ENCODE measurements around the gene S100A13. TPM values are rescaled to one million over a fixed set of nuclear protein-coding genes. Genes with fewer than 3 reads are reported as not detected.
A peak's percentile ranks its signal among the peaks of the same experiment; 100 is the strongest.

Gene S100A13
- total RNA-seq, 2 donors from 2014 or later = 224 to 284 TPM

- TF ChIP-seq CTCF (conservative IDR thresholded peaks at IDR 0.05) = no peak
- H3K27me3 ChIP-seq (ENCODE audit: control insufficient read depth, insufficient read depth, low read length, poor library complexity, severe bottlenecking) = no peaks in the 10 kb centered on the region
- no peaks in the 10 kb centered on the region for H3K4me1 ChIP-seq (ENCODE audit: control insufficient read depth, insufficient read depth, low read length)
- peaks cover 65% of the 10 kb centered on the region for H3K36me3 Mint-ChIP-seq (ENCODE audit: low read depth)
- DNase-seq = no peak
- no peaks in the 10 kb centered on the region for H3K27me3 Mint-ChIP-seq (ENCODE audit: insufficient read depth)
- 81 to 82% methylated on average over 5 to 7 of the region's 7 CpGs for WGBS, 2 experiments (ENCODE audit: insufficient coverage in 1 of 2, insufficient read length in 1 of 2)
- H3K9me3 Mint-ChIP-seq = no peaks in the 10 kb centered on the region
- no peak overlapping the region for H3K27ac Mint-ChIP-seq
- H3K27ac ChIP-seq (ENCODE audit: low read depth, low read length) = no peak overlapping the region
- no peaks in the 10 kb centered on the region for H3K9me3 ChIP-seq (ENCODE audit: control insufficient read depth, low read length)
- peak overlapping the region; percentile 99 for H3K4me3 ChIP-seq (ENCODE audit: low read length)
- H3K4me1 Mint-ChIP-seq = peaks cover 25% of the 10 kb centered on the region
- no peak overlapping the region for H3K9ac ChIP-seq (ENCODE audit: extremely low read depth, low read length, poor library complexity, severe bottlenecking)
- no peak overlapping the region for H3K4me3 Mint-ChIP-seq
- peaks cover 74% of the 10 kb centered on the region for H3K36me3 ChIP-seq (ENCODE audit: control insufficient read depth, insufficient read depth, low read length)
Measured at GRCh38 chr1:153623101-153623500, 4.2 kb downstream of the S100A13 start.

GRCh38 chr1:153619171-153619570 lies 8.1 kb downstream of the S100A13 start:
- WGBS, 2 experiments (ENCODE audit: insufficient coverage in 1 of 2, insufficient read length in 1 of 2) = 97 to 100% methylated on average over 4 to 6 of the region's 6 CpGs
- Histone ChIP-seq H3K27me3 (ENCODE audit: control insufficient read depth, insufficient read depth, low read length, poor library complexity, severe bottlenecking) (no peaks in the 10 kb centered on the region), H3K4me3 (ENCODE audit: low read length) (no peak overlapping the region), H3K27ac (ENCODE audit: low read depth, low read length) (no peak overlapping the region), H3K9ac (ENCODE audit: extremely low read depth, low read length, poor library complexity, severe bottlenecking) (no peak overlapping the region), H3K4me1 (ENCODE audit: control insufficient read depth, insufficient read depth, low read length) (no peaks in the 10 kb centered on the region), H3K9me3 (ENCODE audit: control insufficient read depth, low read length) (no peaks in the 10 kb centered on the region), H3K36me3 (ENCODE audit: control insufficient read depth, insufficient read depth, low read length) (peaks cover 56% of the 10 kb centered on the region)
- TF ChIP-seq CTCF (conservative IDR thresholded peaks at IDR 0.05) = no peak
- Mint-ChIP-seq H3K9me3 (no peaks in the 10 kb centered on the region), H3K27ac (no peak overlapping the region), H3K4me3 (no peak overlapping the region), H3K27me3 (ENCODE audit: insufficient read depth) (no peaks in the 10 kb centered on the region), H3K4me1 (peaks cover 24% of the 10 kb centered on the region), H3K36me3 (ENCODE audit: low read depth) (peaks cover 50% of the 10 kb centered on the region)
- no peak for DNase-seq

DNA sequence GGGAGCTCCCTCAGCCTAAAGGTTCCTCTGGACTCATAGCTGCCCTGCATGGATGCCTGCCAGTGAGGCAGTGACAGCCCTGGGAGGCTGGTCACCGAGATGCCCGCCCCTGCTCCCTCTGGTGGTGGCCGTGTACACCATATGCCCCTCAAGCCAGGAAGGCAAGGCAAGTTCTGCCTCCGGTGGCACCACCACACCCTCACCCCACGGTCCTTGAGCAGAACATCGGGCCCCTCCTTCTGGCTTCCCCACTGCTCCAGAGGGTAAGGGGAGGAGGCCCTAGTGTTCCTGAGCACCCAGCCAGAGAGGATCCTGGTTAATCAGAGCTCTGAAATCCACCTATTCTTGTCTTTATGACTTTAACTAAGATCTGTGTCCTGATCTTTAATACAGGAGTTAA lies 9.6 kb downstream of the S100A13 start:
- H3K36me3 ChIP-seq (ENCODE audit: control insufficient read depth, insufficient read depth, low read length) = peaks cover 42% of the 10 kb centered on the region
- H3K4me3 ChIP-seq (ENCODE audit: low read length) = no peak overlapping the region
- no peaks in the 10 kb centered on the region for H3K9me3 ChIP-seq (ENCODE audit: control insufficient read depth, low read length)
- no peaks in the 10 kb centered on the region for H3K9me3 Mint-ChIP-seq
- peaks cover 36% of the 10 kb centered on the region for H3K36me3 Mint-ChIP-seq (ENCODE audit: low read depth)
- WGBS, 2 experiments (ENCODE audit: insufficient coverage in 1 of 2, insufficient read length in 1 of 2) = 93 to 100% methylated on average over 2 to 6 of the region's 6 CpGs
- no peaks in the 10 kb centered on the region for H3K27me3 Mint-ChIP-seq (ENCODE audit: insufficient read depth)
- H3K4me3 Mint-ChIP-seq = no peak overlapping the region
- peak; percentile 88 for DNase-seq
- H3K4me1 ChIP-seq (ENCODE audit: control insufficient read depth, insufficient read depth, low read length) = no peaks in the 10 kb centered on the region
- no peak overlapping the region for H3K27ac ChIP-seq (ENCODE audit: low read depth, low read length)
- no peak overlapping the region for H3K9ac ChIP-seq (ENCODE audit: extremely low read depth, low read length, poor library complexity, severe bottlenecking)
- no peak overlapping the region for H3K27ac Mint-ChIP-seq
- H3K4me1 Mint-ChIP-seq = peaks cover 27% of the 10 kb centered on the region
- TF ChIP-seq CTCF (conservative IDR thresholded peaks at IDR 0.05) = peak; percentile 75
- no peaks in the 10 kb centered on the region for H3K27me3 ChIP-seq (ENCODE audit: control insufficient read depth, insufficient read depth, low read length, poor library complexity, severe bottlenecking)

Measured in endodermal cell (in vitro differentiated cells).